Gastroesophageal sphincter (tissue), 4 donors: ENCODE measurements around the gene STXBP5L. TPM values are rescaled to one million over a fixed set of nuclear protein-coding genes. Genes with fewer than 3 reads are reported as not detected.

Source experiments
- ATAC-seq: fragments of 150-250 bp; one replicate; pipeline ENCODE4 v1.9.1; 2016; ENCODE audit warnings: mild to moderate bottlenecking, moderate library complexity
- H3K27ac ChIP-seq, 4 donors: fragments of 200-600 bp; sonication (generic) in 3 of 4; 1 replicate in 3 of 4; 2 replicates in 1 of 4; pipeline ENCODE4 v1.5.1; 2016 to 2019
- H3K27me3 ChIP-seq: fragments of 200-600 bp; sonication (generic); one replicate; pipeline ENCODE4 v1.5.1; 2019
- H3K36me3 ChIP-seq, 2 donors: fragments of 200-600 bp; sonication (generic); one replicate each; pipeline ENCODE4 v1.5.1; 2019; ENCODE audit warnings: control low read depth in 1 of 2
- H3K4me1 ChIP-seq, 3 donors: fragments of 200-600 bp; sonication (generic); 1 replicate in 2 of 3; 2 replicates in 1 of 3; pipeline ENCODE4 v1.5.1; 2016 to 2019; ENCODE audit warnings: control low read depth in 2 of 3
- H3K4me3 ChIP-seq, 2 donors: fragments of 200-600 bp; sonication (generic); one replicate each; pipeline ENCODE4 v1.5.1; 2019; ENCODE audit warnings: mild to moderate bottlenecking in 1 of 2, moderate library complexity in 1 of 2
- H3K9me3 ChIP-seq, 3 donors: fragments of 200-600 bp; sonication (generic); one replicate each; pipeline ENCODE4 v1.5.1; 2017 to 2019; ENCODE audit warnings: control low read depth in 2 of 3
- EP300 ChIP-seq: sonication (generic); formaldehyde crosslinking; IDR thresholded peaks from one replicate; pipeline ENCODE4 v1.6.1; 2017; ENCODE audit warnings: antibody characterized with exemption, mild to moderate bottlenecking
- POLR2A ChIP-seq, 2 donors: fragments of 450-650 bp; IDR thresholded peaks; one replicate each; pipeline ENCODE4 v1.6.1; 2017; ENCODE audit warnings: antibody characterized with exemption in 2 of 2, mild to moderate bottlenecking in 2 of 2, moderate library complexity in 1 of 2
- POLR2AphosphoS5 ChIP-seq: sonication (generic); formaldehyde crosslinking; IDR thresholded peaks from one replicate; pipeline ENCODE4 v1.6.1; 2017; ENCODE audit warnings: antibody characterized with exemption
- WGBS, 2 donors: methylation state at CpG; one replicate each; pipeline ENCODE4 v1.1.5; 2018; ENCODE audit warnings: low coverage in 1 of 2; 5-methylcytosine and 5-hydroxymethylcytosine counted together
- total RNA-seq, 4 donors: library from RNA; depleted of rRNA; stranded (reverse); fragments of >200 nt; gene quantifications; one replicate each; pipeline ENCODE4 v1.1.0, GENCODE V29; 2016
- TF ChIP-seq, protein P1 (sequence below), 4 experiments: fragments of 200-600 bp in 2 of 4; fragments of 450-650 bp in 2 of 4; sonication (generic) in 1 of 4; IDR thresholded peaks; one replicate each; pipeline ENCODE4 v1.5.1; 2017 to 2019; ENCODE audit warnings: antibody characterized with exemption in 4 of 4, mild to moderate bottlenecking in 2 of 4, moderate library complexity in 2 of 4

Gene STXBP5L
- total RNA-seq, 4 donors from 2014 or later: 0.15 to 2.0 (median 0.63) TPM

DNA sequence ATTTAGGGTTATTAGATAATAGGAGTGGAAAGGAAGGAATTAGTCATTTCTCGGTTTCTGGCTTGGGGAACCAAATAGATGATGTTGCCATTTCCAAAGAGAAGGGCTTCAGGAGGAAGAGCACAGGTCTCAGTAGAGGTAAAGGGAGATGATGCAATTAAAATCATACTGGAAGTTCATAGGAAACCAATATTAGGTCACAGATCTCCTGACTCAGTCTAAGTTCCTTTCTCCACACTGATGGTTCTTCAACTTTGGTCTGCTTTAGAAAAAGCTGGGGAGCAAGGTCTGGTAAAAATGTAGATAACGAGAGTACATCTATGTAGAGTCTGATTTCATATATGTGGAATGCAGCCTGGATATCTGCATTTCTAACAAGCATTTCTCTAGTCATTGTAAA, 506.9 kb downstream of the STXBP5L start:
- no peak for ATAC-seq
- no peaks in the 10 kb centered on the region for H3K36me3 ChIP-seq
- TF ChIP-seq POLR2AphosphoS5 (no peak), POLR2A (IDR thresholded peaks at IDR 0.05) (no peak), EP300 (no peak)
- TF ChIP-seq, protein P1, sequence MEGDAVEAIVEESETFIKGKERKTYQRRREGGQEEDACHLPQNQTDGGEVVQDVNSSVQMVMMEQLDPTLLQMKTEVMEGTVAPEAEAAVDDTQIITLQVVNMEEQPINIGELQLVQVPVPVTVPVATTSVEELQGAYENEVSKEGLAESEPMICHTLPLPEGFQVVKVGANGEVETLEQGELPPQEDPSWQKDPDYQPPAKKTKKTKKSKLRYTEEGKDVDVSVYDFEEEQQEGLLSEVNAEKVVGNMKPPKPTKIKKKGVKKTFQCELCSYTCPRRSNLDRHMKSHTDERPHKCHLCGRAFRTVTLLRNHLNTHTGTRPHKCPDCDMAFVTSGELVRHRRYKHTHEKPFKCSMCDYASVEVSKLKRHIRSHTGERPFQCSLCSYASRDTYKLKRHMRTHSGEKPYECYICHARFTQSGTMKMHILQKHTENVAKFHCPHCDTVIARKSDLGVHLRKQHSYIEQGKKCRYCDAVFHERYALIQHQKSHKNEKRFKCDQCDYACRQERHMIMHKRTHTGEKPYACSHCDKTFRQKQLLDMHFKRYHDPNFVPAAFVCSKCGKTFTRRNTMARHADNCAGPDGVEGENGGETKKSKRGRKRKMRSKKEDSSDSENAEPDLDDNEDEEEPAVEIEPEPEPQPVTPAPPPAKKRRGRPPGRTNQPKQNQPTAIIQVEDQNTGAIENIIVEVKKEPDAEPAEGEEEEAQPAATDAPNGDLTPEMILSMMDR (IDR thresholded peaks at IDR 0.05): no peak
- no peak overlapping the region for H3K4me3 ChIP-seq
- no peaks in the 10 kb centered on the region for H3K9me3 ChIP-seq
- no peak overlapping the region for H3K27ac ChIP-seq
- no peaks in the 10 kb centered on the region for H3K27me3 ChIP-seq
- 52 to 86% methylated on average over 2 of the region's 2 CpGs for WGBS, 2 donors
- no peaks in the 10 kb centered on the region for H3K4me1 ChIP-seq

DNA sequence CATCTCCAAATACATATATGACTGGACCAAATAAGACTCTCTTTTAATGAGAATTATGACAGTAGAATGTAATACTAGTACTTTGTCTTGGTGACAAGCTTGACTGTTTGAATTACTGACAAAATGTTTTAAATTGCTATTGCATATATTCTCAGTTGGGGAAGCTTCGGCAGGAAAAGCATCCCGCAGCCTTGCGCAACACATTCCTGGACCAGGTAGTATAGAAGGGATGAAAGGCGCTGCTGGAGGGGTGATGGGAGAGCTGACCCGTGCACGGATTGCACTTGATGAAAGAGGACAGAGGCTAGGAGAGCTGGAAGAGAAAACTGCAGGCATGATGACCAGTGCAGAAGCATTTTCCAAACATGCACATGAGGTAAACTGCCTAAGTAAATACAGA, 510.2 kb downstream of the STXBP5L start:
- ATAC-seq: no peak
- Histone ChIP-seq H3K4me3 (no peak overlapping the region), H3K4me1 (no peaks in the 10 kb centered on the region), H3K27ac (no peak overlapping the region), H3K27me3 (no peaks in the 10 kb centered on the region), H3K9me3 (no peaks in the 10 kb centered on the region), H3K36me3 (no peaks in the 10 kb centered on the region)
- TF ChIP-seq, protein P1 (IDR thresholded peaks at IDR 0.05): no peak
- no peak for TF ChIP-seq POLR2A (IDR thresholded peaks at IDR 0.05)
- WGBS, 2 donors: 85 to 88% methylated on average over 3 to 6 of the region's 6 CpGs

DNA sequence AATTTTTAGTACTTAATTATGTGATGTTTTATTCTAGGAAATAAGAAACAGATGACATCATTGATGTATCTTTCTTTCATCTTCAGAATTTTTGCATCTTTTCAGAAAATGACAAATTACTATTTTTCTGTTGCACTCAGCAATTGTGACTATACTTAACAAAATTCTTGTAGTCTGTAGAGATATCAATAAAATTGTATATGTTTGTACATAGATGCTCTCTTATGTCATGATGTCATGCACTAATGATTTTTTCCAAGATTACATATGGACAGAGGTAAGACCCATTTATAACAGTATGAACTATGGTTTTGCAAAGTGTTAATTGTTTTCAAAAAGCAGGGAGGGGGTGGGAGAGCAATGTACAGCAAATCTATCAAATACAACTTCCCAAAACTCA, 516.5 kb downstream of the STXBP5L start:
- no peaks in the 10 kb centered on the region for H3K27me3 ChIP-seq
- no peaks in the 10 kb centered on the region for H3K36me3 ChIP-seq
- H3K4me1 ChIP-seq: no peaks in the 10 kb centered on the region
- no peak for TF ChIP-seq POLR2A (IDR thresholded peaks at IDR 0.05)
- H3K9me3 ChIP-seq: no peaks in the 10 kb centered on the region
- no peak for ATAC-seq
- H3K27ac ChIP-seq: no peak overlapping the region
- no peak overlapping the region for H3K4me3 ChIP-seq

DNA sequence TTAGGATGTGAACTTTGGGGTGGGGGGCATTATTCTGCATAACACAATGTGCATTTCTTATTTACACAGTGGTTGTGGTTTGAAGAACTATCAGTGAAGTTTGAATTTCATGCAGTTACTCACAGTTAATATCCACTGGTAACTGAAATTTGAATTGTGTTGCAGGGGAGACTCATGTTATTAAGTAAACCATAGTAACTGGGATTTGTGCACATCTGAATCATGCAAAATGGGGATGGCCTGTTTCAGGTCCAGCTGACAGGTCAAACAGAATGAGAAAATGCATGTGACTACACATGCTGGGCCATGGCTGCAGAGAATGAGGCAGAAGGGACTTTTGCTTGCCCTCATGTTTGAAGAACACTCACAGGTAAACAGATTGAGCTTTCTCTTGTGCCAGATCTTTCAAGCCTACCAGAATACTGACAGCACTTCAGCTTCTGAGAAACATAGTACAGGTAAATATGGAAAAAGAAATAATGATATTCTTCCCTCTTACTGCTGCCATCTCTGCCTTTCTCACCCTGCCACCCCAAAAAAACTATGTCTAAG, 522.7 kb downstream of the STXBP5L start:
- no peak for ATAC-seq
- no peaks in the 10 kb centered on the region for H3K36me3 ChIP-seq
- no peak overlapping the region for H3K27ac ChIP-seq
- H3K4me1 ChIP-seq: peaks cover 0 to 4% (median 0%) of the 10 kb centered on the region in 3 donors
- no peaks in the 10 kb centered on the region for H3K9me3 ChIP-seq
- H3K4me3 ChIP-seq: no peak overlapping the region
- TF ChIP-seq, protein P1 (IDR thresholded peaks at IDR 0.05): no peak
- TF ChIP-seq POLR2AphosphoS5: no peak
- no peak for TF ChIP-seq EP300
- TF ChIP-seq POLR2A (IDR thresholded peaks at IDR 0.05): no peak
- H3K27me3 ChIP-seq: no peaks in the 10 kb centered on the region

DNA sequence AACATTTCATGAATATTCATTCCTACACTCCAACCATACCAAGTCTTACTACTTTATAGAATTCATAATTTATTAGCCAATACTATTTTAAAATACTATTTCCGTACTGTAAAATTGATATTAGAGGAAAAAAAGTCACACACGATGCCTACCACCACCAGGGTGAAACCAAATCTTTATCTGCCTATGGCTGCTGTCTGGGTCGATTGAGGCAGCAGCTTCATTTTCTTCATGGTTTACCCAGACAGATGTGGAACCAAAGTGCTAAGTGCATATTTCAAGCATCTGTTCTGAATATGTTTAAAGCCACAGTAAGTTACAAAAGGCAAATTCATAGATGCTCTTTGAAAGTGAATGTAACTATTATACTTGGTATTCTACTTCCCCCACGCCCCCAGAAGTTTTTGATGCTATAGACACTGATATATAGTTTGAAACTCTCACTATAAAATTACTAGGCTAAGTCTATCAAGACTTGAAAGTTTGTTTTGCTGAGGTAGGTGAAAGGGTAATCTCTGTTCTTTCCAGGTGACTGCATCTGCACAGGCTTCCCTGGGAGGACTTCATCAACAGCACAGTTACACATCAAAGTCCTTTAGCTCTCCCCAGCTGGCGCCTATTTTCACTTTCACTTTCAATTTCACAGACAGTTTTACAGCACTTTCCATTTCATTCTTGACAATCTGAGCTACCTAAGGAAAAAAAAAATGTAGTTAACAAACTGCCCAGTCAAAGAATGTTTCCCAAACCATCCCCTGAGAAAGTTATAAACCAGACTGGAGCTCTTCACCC, 523.9 kb downstream of the STXBP5L start:
- Histone ChIP-seq H3K27ac (no peak overlapping the region), H3K4me3 (peak overlapping the region; percentile 12 to 29), H3K36me3 (no peaks in the 10 kb centered on the region), H3K4me1 (peaks cover 0 to 4% (median 0%) of the 10 kb centered on the region in 3 donors), H3K27me3 (no peaks in the 10 kb centered on the region), H3K9me3 (no peaks in the 10 kb centered on the region)
- no peak for TF ChIP-seq POLR2A (IDR thresholded peaks at IDR 0.05)
- no peak for TF ChIP-seq EP300
- TF ChIP-seq, protein P1 (IDR thresholded peaks at IDR 0.05): no peak
- no peak for TF ChIP-seq POLR2AphosphoS5
- 46 to 53% methylated on average over 4 to 5 of the region's 5 CpGs for WGBS, 2 donors
- no peak for ATAC-seq
